ENCODE data around the gene MRTFB. TPM values are rescaled to one million over a fixed set of nuclear protein-coding genes. Genes with fewer than 3 reads are reported as not detected.

MRTFB gene
- total RNA-seq, 1 donor from 2014 or later = 46.6 TPM

DNA sequence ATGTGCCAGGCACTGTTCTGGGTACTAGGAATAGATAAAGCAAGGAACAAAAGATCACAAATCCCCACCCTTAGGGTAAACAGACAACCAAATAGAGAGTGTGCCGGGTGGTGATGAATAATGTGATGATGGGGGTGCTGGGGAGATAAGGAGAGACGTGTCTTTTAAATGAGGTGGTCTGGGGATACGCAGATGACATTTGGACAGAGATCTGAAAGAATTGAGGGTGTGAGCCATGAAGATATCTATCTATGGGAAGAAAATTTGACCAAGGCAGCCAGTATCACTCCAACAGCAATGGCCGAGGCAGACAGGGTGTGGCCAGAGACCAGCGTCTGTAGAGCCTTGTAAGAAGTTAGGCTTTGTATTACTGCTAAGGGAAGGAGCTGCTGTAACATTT, 165.3 kb downstream of the MRTFB start:
- DNase-seq (ENCODE audit: low spot score) = no peak

DNA sequence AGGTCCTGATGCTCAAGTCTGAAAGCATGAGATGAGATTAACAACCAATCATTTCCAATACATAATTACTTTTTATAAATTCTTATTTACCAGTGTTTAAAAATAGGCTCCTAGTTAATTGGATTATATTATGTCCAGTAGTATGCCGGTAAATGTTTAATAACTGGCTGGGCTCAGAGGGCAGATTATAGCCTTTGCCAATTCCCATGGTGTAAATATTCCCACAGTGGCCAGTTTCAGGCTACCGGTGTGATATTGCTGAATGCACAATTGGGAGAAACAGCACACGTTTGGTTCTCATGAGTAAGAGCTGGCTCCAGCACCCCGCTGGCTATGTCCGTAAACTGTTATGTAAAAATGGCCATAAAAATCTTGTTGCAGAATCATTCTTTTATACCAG, 167.6 kb downstream of the MRTFB start:
- no peak for DNase-seq (ENCODE audit: low spot score)

DNA sequence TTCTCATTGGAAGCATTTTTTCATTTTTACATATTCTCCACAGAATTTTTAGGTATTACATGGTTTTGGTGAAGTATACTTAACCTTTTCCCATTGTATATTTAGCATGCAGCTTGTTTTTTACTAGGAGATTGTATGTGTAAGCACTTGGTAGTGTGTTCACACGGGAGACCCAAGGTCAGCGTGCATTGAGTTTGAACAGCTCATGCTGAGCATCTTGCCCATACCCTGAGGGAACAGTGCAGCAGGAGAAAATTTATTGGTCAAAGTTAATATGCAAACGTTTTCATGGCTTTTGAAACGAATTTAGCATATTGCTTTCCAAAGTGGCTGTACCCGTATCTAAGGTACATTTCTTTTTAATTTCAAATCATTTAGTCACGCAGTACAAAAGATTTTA, 168.7 kb downstream of the MRTFB start:
- DNase-seq (ENCODE audit: low spot score) = no peak

GRCh38 chr16:14240219-14240843, 169.2 kb downstream of the MRTFB start:
- peak; percentile 15 for DNase-seq (ENCODE audit: low spot score)

- no peak for DNase-seq (ENCODE audit: low spot score)
Measured at GRCh38 chr16:14240964-14241363, 169.8 kb downstream of the MRTFB start.

DNA sequence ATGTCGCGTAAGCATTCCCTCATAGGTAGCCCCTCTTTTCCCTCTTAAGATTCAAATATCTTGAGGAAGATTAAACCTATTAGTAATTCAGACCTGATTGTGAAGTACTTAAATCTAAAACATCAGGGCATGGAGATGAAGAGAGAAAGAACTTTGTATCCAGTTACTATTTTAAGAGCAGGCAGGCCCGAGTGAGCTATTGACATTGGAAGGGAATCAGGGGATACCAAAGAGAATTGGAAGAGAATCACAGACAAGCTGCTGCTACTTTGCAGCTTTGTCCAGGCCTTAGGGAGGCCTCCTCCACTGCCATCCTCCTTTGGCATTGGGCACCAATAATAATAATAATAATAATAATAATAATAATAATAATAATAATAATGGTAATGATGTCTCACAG, 170.5 kb downstream of the MRTFB start:
- no peak for DNase-seq (ENCODE audit: low spot score)

GRCh38 chr16:14242769-14243168, 171.7 kb downstream of the MRTFB start:
- DNase-seq (ENCODE audit: low spot score) = no peak

DNA sequence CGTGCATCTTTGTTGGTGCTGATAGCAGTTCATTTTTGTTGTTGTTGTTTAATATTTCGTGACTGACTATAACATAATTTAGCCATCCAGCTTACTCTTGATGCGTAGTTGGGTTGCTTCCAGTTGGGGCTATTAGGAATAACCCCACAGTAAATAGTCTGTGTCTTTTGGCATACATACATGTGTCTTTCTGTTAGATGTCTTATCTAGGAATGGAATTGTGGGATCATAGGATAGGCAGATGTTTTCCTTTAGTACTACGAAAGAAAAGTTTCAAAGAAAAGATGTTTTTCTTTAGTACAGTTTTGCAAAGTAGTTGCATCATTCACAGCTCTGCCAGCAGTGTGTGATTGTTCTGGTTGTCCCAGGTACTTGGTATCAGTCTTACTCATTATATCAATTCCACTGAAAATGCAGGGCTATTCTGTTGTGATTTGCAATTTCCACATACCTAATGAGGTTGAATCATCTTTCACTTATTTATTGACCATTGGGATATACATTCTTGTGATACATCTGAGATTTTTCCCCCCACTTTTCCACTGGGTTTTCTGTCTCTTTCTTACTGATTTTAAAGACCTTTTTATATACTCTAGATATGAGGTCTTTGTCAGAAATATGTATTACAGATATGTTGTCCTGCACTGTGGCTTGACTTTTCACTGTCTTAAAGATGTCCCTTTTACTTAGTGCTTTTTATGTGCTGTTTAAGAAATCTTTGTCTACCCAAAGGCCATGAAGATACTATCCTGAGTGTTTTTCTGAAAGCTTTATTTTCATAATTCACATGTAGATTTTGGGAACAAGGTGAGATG, 173.3 kb downstream of the MRTFB start:
- DNase-seq (ENCODE audit: low spot score) = no peak

GRCh38 chr16:14248791-14249190, 177.7 kb downstream of the MRTFB start:
- no peak for DNase-seq (ENCODE audit: low spot score)

DNA sequence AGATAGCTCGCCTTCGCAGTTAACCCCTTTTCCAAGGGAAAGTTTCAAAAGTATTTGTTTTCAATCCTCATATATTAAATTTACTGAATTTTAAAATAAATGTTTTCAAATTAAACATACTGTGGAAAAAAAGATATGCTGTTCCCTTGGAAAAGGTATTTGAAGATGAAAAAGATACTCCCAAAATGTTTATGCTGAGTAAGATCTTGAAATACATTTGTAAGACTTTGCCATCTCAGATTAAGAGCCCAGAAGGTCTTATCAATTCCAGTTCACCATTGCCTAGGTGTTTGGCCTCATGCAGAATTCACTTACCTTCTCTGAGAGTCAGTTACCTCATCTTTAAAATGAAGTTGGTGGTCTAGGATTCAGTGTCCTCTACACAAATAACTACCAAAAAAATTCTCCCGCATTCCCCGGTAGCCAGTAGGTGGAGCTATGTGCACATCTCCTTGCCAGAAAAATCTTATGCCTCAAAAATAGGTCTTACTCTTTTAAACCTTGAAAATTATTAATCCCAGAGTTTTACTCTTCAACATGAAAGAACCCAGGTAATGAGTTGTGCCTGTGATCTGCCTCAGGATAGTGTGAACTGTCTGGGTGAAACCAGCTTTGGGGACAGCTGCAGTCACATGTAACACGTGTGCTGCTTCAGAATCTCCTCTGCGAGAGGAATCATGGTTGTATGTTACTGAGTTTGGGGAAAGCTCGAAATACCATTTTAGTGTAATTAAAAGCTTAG, 178.3 kb downstream of the MRTFB start:
- DNase-seq (ENCODE audit: low spot score) = peak; percentile 26

DNA sequence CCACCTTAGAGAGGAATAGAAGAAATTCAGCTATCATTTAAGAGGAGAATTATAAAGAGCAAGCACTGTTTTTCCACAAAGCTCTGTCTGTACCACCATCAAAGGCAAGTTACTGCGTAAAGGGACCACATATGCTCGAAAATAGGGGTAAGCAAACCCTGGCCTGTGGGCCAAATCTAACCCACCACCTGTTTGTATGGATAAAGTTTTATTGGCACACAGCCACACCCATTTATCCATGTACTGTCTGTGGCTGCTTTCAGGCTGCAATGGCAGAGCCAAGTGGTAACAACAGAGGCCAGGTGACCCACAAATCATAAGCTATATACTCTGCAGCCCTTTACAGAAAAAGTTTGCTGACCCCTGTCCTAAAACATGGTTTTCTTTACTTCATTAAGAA, 180.3 kb downstream of the MRTFB start:
- DNase-seq (ENCODE audit: low spot score) = no peak

GRCh38 chr16:14252860-14253259, 181.7 kb downstream of the MRTFB start:
- no peak for DNase-seq (ENCODE audit: low spot score)

- DNase-seq (ENCODE audit: low spot score) = no peak
Measured at GRCh38 chr16:14263011-14263410, 191.9 kb downstream of the MRTFB start.

DNA sequence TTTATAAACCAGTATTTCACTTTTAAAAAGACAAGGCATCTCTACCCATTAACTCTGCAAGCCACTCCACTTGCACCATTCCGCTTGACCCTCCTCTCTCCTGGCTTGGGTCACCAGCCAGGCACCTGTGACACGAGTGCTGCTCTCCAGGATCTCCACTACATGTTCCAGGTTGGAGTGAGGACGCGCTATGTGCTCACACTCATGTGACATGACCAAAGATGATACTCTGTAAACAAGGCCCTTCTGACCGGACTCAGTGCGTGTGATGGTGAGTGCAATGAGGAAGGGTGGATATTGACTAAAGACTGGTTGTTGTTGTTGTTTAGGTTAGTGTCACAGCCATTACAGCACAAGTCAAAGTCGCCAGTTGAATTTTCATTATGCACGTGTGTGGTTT, 192.7 kb downstream of the MRTFB start:
- no peak for DNase-seq (ENCODE audit: low spot score)

DNA sequence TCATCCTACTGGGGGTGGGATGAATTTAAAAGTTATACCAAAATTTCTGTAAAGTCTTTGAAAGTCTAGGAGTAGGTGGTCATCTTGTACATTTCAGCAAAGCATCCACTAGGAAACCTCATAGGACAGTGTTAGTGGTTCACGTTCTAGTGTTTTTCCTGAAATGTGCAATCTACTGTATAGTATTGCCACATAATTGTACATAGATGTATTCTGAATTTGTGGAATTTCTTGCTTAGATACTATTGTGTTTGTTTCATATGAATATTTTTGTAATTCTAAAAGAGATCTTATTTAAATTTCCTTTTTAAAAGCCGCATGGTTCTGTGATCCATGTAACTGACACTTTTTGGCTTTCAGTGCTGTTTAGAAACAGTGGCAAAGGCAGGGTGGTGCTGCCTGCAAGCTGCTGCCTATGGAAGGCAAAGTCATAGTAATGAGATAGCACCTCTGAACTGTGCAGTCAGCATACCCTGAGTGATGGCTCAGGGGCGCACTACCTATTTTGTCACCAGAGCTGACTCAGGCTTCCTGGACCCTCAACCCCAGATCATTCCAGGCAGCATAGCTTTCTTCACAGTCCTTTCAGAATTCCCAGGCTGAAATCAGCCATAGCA, 193.3 kb downstream of the MRTFB start:
- DNase-seq (ENCODE audit: low spot score) = no peak

DNA sequence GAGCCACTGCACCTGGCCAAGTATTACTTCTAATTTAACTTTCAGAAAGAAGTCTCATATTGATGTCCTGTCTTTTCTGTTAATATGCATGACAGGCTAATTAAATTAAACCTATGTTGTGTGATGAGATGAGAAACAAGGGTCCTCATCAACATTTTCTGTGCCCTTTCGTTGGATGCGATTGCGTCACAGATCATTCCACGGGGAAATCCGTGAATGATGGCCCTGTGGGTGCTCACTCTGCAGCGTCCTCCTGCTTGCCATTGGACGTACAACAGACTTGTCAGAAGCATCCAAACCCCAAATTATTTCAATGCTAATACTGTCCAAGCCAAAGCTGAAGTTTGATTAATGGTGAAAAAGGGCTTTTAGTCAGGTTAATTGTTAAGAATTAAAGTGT, 197.0 kb downstream of the MRTFB start:
- no peak for DNase-seq (ENCODE audit: low spot score)

GRCh38 chr16:14275934-14276333, 204.8 kb downstream of the MRTFB start:
- no peak for DNase-seq (ENCODE audit: low spot score)

DNA sequence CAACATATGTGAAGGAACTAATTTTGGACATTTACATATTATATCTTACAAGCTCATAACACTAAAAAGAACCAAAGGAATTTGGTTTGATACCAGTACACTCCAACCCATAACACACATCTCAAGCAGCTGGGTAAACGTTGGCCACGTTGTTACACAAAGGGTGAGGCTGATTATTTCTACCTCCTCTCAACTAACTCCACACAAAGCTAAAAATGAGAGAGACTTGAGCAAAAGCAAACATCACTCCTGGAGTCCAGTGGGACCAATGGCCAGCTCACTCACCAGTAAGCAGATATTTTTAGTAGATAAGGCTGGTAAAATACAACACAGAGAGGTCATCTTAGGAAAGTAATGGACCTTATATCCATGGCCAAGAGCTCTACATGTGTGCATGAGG, 207.6 kb downstream of the MRTFB start:
- no peak for DNase-seq (ENCODE audit: low spot score)

DNA sequence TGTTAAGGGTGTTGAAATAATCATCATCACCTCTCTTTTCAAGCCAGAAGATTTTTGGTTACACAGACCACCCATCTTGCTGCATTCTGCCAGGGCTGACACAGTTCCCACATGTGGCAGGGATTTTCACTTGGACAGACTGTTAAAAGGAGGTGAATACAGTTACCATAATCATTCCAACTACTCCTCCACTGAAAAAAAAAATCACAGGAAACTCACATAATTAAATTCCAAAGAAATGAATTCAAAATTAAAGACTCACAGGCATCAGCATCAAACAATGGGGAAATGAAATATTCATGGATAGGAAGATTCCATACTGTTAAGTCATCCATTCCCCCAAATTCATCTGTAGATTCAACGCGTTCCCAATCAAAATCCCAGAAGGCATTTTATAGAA, 209.4 kb downstream of the MRTFB start:
- no peak for DNase-seq (ENCODE audit: low spot score)

DNA sequence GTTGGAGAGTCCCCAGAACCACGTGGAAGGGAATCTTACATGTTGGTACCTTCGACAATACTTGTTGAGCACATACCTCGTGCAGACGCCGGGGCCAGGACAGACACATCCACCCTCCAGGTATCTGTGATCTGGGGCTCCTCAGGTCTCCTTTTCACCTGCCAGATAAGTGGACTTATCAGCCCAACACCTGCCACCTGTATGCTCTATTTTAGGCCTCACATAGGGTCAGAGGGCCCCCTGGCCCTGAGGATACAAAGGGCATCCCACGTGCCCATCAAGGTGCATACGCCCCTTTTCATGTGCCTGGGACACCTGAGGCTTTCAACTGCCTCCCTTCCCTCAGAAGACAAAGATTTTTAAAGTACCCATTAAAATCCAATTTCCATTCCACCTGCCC, 212.7 kb downstream of the MRTFB start:
- no peak for DNase-seq (ENCODE audit: low spot score)

DNA sequence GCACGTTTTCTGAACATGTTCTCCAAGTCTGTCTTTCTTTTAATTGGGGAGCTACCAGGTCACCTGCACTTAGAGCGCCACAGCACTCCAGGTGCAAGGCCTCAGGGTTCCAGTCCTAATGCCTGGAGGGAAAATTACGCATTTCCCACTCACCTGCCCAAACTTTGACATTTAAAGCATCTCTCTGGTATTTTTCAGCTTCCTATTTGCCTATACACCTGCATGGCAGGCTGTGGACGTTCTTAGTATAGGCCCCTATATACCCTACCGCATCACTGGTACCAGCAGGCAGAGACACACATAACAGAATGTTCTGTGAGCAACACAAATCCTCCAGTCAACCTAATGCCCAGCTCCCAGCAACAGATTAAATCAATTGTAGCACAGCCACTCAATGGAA, 213.3 kb downstream of the MRTFB start:
- no peak for DNase-seq (ENCODE audit: low spot score)

DNA sequence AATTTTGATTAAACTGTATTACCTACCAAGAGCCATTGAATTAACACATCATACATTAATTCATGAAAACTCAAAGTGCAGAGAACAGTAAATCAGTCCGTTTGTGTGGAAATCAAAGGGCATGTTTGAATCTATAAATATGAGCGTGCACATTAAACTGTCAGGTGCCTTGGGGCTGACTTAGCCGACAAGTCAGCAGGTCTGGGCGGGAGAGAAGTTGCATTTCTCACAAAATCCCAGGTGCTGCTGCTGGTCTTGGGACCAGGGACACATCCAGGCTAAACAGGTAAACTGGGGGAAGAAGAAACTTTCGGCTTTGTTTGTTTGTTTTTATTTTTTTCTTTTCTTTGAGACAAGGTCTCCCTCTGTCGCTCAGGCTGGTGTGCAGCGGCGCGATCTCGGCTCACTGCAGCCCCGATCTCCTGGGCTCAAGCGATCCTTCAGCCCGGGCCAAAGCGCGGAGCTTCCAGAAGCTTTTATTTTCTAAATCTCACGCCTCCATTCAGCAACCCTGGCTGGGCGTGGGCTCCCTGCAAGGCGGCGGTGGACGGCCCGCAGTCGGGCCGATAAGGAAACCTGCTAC, 213.9 kb downstream of the MRTFB start:
- DNase-seq (ENCODE audit: low spot score) = no peak

Measured in mucosa of gallbladder (tissue), 1 donor.